HG03196 (cell line): ENCODE measurements around the gene SIPA1.

Experiments used
- ATAC-seq: cut with Tn5 transposase; IDR thresholded peaks from one replicate; pipeline ENCODE4 v1.9.1; 2021; ENCODE audit not compliant: unreplicated experiment

Gene SIPA1

DNA sequence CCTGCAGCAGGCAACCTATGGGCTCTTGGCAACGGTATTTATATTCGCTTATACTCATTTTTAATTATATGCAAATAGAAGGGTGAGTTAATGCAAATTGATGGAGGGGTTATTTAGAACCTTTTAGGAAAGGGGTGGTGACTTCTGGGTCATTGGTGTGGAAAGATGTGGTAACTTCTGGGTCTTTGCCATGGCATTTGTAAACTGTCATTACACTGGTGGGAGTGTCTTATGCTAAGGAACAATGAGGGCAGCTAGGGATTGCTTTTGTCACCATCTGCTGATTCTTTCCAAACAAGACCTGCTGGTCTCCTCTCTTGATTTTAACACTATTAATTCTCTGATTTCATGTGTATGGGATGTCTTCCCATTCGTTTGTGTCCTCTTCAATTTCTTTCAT is 62.5 kb downstream of the SIPA1 start:
- no peak for ATAC-seq
